Astrocyte of the cerebellum (primary cell): Measurements from ENCODE around the gene MAN2A2.

ENCODE experiments used
- DNase-seq: peaks from one replicate; pipeline ENCODE4 v3.0.0-alpha.2; 2011; ENCODE audit warnings: low read depth
- H3K4me3 ChIP-seq: 2 replicates; pipeline ENCODE4 v1.5.1; 2011; ENCODE audit warnings: mild to moderate bottlenecking, low read depth, low read length, moderate library complexity
- CTCF ChIP-seq: IDR thresholded peaks from 2 replicates; pipeline ENCODE4 v1.5.1; 2012; ENCODE audit warnings: low read length, low read depth, moderate library complexity, mild to moderate bottlenecking; ENCODE audit errors: missing control alignments
- in situ Hi-C: cut with HindIII; loops from 2 replicates; pipeline ENCODE4 v1.10.0; 2017; ENCODE audit warnings: low sequenced_read_pairs

MAN2A2 gene

GRCh38 chr15:90883976-90884718 is 19.0 kb upstream of the MAN2A2 start, which contains the start of gene FES:
TSS of gene FES (plus strand) at chr15:90884504. CDS start at chr15:90885046, 542 bp downstream.
- no peak for DNase-seq
- peak within 1 kb of the TSS; percentile 41 for H3K4me3 ChIP-seq
- in situ Hi-C loops = no loop called here
- no peak for TF ChIP-seq CTCF

GRCh38 chr15:90884719-90885431 is 18.2 kb upstream of the MAN2A2 start:
- no peak for DNase-seq
- peak overlapping the region; percentile 41 for H3K4me3 ChIP-seq

GRCh38 chr15:90885432-90886290 is 17.4 kb upstream of the MAN2A2 start:
- in situ Hi-C loops = no loop called here
- peak; percentile 98 for TF ChIP-seq CTCF
- no peak for DNase-seq
- no peak overlapping the region for H3K4me3 ChIP-seq

More at GRCh38 chr15:90884719-90885431, 18.2 kb upstream of the MAN2A2 start:
- in situ Hi-C loops = no loop called here
- TF ChIP-seq CTCF = no peak

GRCh38 chr15:90886291-90886614 is 16.8 kb upstream of the MAN2A2 start:
- TF ChIP-seq CTCF = no peak
- in situ Hi-C loops = no loop called here
- DNase-seq = no peak
- no peak overlapping the region for H3K4me3 ChIP-seq

GRCh38 chr15:90887037-90887481 is 16.0 kb upstream of the MAN2A2 start:
- no peak for TF ChIP-seq CTCF

GRCh38 chr15:90889313-90889730 is 13.8 kb upstream of the MAN2A2 start:
- no peak for DNase-seq
- TF ChIP-seq CTCF = no peak
- in situ Hi-C loops = no loop called here

More at GRCh38 chr15:90887037-90887481, 16.0 kb upstream of the MAN2A2 start:
- no peak for DNase-seq
- H3K4me3 ChIP-seq = no peak overlapping the region
- in situ Hi-C loops = no loop called here

More at GRCh38 chr15:90889313-90889730, 13.8 kb upstream of the MAN2A2 start:
- H3K4me3 ChIP-seq = no peak overlapping the region
